ENCODE results near the gene PCMTD2.

Gene PCMTD2

DNA sequence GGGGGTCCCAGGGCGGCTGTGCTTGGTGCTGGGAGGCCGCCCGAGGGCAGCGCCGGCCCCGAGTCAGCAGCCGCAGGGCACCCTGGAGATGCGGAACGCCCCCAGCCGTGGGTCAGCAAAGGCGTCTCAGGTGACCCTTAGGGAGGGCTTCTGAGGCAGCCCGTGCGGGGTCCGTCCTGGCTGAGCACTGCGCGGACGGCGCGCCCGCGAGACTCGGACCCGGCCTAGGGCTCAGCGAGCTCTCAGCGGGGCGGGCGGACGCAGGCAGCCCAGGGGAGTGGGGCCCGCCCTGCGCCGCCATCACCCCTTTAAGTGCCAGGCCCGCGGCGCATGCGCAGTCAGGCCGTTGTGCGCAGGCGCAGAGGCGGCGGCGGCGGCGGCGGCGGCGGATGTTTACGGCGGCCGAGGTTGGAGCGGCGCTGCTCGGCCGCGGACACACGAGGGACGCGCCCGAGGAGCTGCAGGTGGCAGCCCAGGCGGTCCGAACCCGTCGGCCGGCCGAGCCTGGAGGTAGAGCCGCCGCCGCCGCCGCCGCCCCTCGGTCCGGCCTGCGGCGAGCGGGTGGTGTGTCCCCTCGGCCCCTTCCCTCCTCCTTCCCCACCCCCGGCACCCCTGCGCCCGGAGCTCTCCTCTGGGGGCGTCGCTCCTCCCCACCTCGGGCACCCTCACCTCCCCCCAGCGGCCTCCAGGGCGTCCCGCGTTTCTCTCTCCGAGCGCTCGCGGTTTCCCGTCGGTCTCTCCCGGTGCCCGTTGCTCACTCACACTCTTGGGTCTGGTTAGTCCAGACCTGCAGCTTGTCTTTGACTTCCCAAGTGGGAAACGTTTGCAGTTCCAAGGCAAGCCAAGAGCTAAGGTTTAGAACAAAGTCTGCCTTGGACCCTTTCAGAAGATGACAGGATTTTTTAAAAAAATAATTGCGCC, at the start of gene PCMTD2:
Gene PCMTD2, plus strand, starts transcription at position 388 of the 921 bp plus-strand sequence. CDS start 4,218 bp downstream, outside the sequence.
- Histone ChIP-seq H3K9me3 (ENCODE audit: control insufficient read depth in 1 of 2, low read length in 2 of 2) (no peaks in the 10 kb centered on the region), H3K4me3 (ENCODE audit: low read depth in 1 of 2, low read length in 2 of 2) (peak within 1 kb of the TSS; percentile 75 to 90), H3K36me3 (ENCODE audit: control insufficient read depth in 1 of 2, insufficient read depth in 2 of 2, low read length in 2 of 2) (peaks cover 0 to 1% of the 10 kb centered on the region in 2 donors), H3K27ac (ENCODE audit: low read depth, low read length) (peak within 1 kb of the TSS; percentile 78), H3K27me3 (ENCODE audit: control insufficient read depth in 1 of 2, insufficient read depth in 2 of 2, low read length in 2 of 2) (no peaks in the 10 kb centered on the region), H3K9ac (ENCODE audit: low read depth in 1 of 2, low read length in 2 of 2) (peak within 1 kb of the TSS; percentile 62 to 73), H3K4me1 (ENCODE audit: control insufficient read depth in 1 of 2, insufficient read depth in 2 of 2, low read length in 2 of 2) (peaks cover 14 to 23% of the 10 kb centered on the region in 2 donors)

DNA sequence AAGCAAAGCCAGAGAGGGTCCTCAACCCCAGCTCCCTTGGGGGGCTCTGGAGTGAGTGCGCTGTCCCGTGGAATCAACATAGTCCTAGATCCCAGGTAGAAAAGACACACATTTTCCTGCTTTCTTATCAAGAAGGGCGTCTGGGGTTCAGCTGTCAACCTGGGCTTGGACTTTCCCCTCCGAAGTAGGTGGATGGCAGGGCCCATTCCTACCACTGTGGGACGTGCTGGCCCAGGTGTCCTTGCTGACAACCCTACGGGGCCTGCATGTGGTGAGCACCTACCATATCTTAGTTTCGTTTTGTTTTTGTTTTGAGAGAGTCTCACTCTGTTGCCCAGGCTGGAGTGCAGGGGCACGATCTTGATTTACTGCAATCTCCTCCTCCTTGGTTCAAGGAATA, 48.9 kb upstream of the PCMTD2 start:
- H3K9me3 ChIP-seq (ENCODE audit: control insufficient read depth in 1 of 2, low read length in 2 of 2), result no peaks in the 10 kb centered on the region
- H3K27ac ChIP-seq (ENCODE audit: low read depth, low read length), result no peak overlapping the region
- peaks cover 5 to 6% of the 10 kb centered on the region in 2 donors for H3K4me1 ChIP-seq (ENCODE audit: control insufficient read depth in 1 of 2, insufficient read depth in 2 of 2, low read length in 2 of 2)
- H3K9ac ChIP-seq (ENCODE audit: low read depth in 1 of 2, low read length in 2 of 2), result no peak overlapping the region
- H3K27me3 ChIP-seq (ENCODE audit: control insufficient read depth in 1 of 2, insufficient read depth in 2 of 2, low read length in 2 of 2), result no peaks in the 10 kb centered on the region
- no peak overlapping the region for H3K4me3 ChIP-seq (ENCODE audit: low read depth in 1 of 2, low read length in 2 of 2)
- no peaks in the 10 kb centered on the region for H3K36me3 ChIP-seq (ENCODE audit: control insufficient read depth in 1 of 2, insufficient read depth in 2 of 2, low read length in 2 of 2)

DNA sequence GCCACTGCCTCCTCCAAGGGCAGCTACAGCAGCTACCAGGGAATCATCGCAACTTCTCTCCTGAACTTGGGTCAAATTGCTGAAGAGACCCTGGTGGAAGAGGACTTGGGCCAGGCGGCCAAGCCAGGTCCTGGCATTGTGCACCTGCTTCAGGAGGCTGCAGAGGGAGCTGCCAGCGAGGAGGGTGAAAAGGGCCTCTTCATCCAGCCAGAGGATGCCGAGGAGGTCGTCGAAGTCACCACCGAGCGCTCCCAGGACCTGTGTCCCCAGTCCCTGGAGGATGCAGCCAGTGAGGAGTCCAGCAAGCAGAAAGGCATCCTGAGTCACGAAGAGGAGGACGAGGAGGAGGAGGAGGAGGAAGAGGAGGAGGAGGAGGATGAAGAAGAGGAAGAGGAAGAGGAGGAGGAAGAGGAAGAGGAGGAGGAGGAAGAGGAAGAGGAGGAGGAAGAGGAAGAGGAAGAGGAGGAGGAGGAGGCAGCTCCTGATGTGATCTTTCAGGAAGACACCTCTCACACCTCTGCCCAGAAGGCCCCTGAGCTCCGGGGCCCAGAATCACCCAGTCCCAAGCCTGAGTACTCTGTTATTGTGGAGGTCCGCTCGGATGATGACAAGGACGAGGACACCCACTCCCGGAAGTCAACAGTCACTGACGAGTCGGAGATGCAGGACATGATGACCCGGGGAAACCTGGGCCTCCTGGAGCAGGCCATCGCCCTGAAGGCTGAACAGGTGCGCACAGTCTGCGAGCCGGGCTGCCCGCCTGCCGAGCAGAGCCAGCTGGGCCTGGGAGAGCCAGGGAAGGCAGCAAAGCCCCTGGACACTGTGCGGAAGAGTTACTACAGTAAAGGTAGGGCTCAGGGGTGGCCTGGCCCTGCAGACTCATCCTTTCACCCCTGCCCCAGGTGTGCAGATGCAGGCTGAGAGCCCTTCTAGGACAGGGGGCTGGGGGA, 47.6 kb upstream of the PCMTD2 start:
- Histone ChIP-seq H3K27ac (ENCODE audit: low read depth, low read length) (no peak overlapping the region), H3K4me3 (ENCODE audit: low read depth in 1 of 2, low read length in 2 of 2) (no peak overlapping the region), H3K4me1 (ENCODE audit: control insufficient read depth in 1 of 2, insufficient read depth in 2 of 2, low read length in 2 of 2) (peaks cover 5 to 6% of the 10 kb centered on the region in 2 donors), H3K27me3 (ENCODE audit: control insufficient read depth in 1 of 2, insufficient read depth in 2 of 2, low read length in 2 of 2) (no peaks in the 10 kb centered on the region), H3K9ac (ENCODE audit: low read depth in 1 of 2, low read length in 2 of 2) (no peak overlapping the region), H3K36me3 (ENCODE audit: control insufficient read depth in 1 of 2, insufficient read depth in 2 of 2, low read length in 2 of 2) (no peaks in the 10 kb centered on the region), H3K9me3 (ENCODE audit: control insufficient read depth in 1 of 2, low read length in 2 of 2) (no peaks in the 10 kb centered on the region)

DNA sequence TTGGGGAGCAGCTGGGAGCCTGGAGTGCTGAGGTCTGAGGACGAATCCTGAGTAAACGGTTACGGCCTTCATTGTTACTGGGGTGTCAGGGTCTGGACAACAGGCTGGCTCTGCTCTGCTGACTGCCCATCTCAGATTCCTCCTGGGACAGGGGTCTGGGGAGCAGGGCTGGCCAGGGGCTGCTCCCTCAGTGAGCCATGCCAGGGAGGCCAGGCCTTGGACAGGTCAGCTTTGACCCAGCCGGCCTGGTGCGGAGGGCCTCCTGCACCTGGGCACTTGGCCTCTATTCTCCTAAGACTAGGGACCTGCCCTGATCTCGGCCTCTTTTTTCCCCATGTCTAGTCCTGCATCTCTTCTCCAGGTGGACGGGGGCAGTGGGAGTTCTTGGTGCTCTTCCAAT, 46.4 kb upstream of the PCMTD2 start:
- Histone ChIP-seq H3K4me1 (ENCODE audit: control insufficient read depth in 1 of 2, insufficient read depth in 2 of 2, low read length in 2 of 2) (peaks cover 5 to 6% of the 10 kb centered on the region in 2 donors), H3K36me3 (ENCODE audit: control insufficient read depth in 1 of 2, insufficient read depth in 2 of 2, low read length in 2 of 2) (no peaks in the 10 kb centered on the region), H3K4me3 (ENCODE audit: low read depth in 1 of 2, low read length in 2 of 2) (no peak overlapping the region), H3K9me3 (ENCODE audit: control insufficient read depth in 1 of 2, low read length in 2 of 2) (no peaks in the 10 kb centered on the region), H3K27ac (ENCODE audit: low read depth, low read length) (no peak overlapping the region), H3K9ac (ENCODE audit: low read depth in 1 of 2, low read length in 2 of 2) (no peak overlapping the region), H3K27me3 (ENCODE audit: control insufficient read depth in 1 of 2, insufficient read depth in 2 of 2, low read length in 2 of 2) (no peaks in the 10 kb centered on the region)

DNA sequence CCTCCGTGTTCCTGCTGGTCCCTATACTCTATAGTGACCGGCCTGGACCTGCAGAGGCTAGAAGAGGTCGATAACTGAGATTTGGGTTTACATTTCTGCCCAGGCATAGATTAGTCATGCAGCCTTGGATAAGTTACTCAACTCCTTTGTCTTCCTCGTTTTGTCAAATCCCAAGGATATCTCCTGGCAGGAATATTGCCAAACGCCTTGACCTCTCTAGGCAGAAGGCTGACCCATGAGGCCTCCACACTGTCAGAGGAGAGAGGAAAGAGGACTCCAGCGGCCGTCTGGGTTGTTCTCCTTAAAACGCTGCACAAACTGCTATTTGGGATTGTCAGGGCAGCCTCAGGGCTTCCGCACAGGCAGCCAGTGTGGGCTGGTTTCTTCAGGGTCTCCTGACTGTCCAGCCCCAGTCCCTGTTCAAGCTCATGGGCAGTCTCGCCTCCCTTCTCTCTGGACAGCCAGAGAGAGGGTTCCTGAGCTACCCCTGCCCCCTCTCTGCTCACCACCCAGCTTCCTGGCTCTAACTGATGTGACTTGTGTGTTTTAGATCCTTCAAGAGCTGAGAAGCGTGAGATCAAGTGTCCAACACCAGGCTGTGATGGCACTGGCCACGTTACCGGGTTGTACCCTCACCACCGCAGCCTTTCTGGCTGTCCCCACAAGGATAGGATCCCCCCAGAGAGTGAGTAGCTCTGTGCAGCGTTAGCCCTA, 44.7 kb upstream of the PCMTD2 start:
- Histone ChIP-seq H3K4me1 (ENCODE audit: control insufficient read depth in 1 of 2, insufficient read depth in 2 of 2, low read length in 2 of 2) (peaks cover 5 to 6% of the 10 kb centered on the region in 2 donors), H3K4me3 (ENCODE audit: low read depth in 1 of 2, low read length in 2 of 2) (no peak overlapping the region), H3K9ac (ENCODE audit: low read depth in 1 of 2, low read length in 2 of 2) (no peak overlapping the region), H3K36me3 (ENCODE audit: control insufficient read depth in 1 of 2, insufficient read depth in 2 of 2, low read length in 2 of 2) (no peaks in the 10 kb centered on the region), H3K27ac (ENCODE audit: low read depth, low read length) (no peak overlapping the region), H3K9me3 (ENCODE audit: control insufficient read depth in 1 of 2, low read length in 2 of 2) (no peaks in the 10 kb centered on the region), H3K27me3 (ENCODE audit: control insufficient read depth in 1 of 2, insufficient read depth in 2 of 2, low read length in 2 of 2) (no peaks in the 10 kb centered on the region)

DNA sequence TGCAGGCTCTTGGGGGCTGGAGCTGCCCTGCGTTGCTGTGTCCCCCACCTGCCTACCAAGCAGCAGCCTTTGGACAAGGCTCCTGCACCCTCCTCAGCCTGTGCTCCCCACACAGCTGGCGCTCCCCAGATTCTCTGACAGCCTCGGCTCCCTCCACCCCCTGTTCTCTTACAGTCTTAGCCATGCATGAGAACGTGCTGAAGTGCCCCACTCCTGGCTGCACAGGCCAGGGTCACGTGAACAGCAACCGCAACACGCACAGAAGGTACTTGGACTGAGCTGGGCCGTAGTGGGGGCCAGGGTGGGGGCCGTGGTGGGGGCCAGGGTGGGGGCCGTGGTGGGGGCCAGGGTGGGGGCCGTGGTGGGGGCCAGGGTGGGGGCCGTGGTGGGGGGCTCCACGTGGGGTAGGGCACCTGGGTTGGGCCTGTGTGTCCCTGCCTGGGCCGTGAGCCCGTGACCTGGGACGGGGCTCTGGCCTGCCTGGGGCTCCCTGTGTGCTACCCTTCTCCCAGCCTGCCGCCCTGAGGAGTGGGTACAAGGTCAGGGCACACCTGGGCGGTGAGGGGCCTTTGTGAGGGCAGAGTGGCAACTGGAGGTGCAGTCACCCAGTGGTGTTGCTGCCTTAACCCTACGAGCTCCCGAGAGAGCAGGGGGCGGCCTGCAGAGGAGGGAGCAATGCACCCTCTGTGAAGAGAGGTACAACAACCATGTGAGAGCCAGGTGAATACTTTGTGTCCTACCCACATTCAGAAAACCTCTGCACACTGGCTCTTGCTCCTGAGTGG, 43.5 kb upstream of the PCMTD2 start:
- Histone ChIP-seq H3K27ac (ENCODE audit: low read depth, low read length) (no peak overlapping the region), H3K27me3 (ENCODE audit: control insufficient read depth in 1 of 2, insufficient read depth in 2 of 2, low read length in 2 of 2) (no peaks in the 10 kb centered on the region), H3K4me1 (ENCODE audit: control insufficient read depth in 1 of 2, insufficient read depth in 2 of 2, low read length in 2 of 2) (no peaks in the 10 kb centered on the region), H3K9me3 (ENCODE audit: control insufficient read depth in 1 of 2, low read length in 2 of 2) (no peaks in the 10 kb centered on the region), H3K4me3 (ENCODE audit: low read depth in 1 of 2, low read length in 2 of 2) (no peak overlapping the region), H3K9ac (ENCODE audit: low read depth in 1 of 2, low read length in 2 of 2) (no peak overlapping the region), H3K36me3 (ENCODE audit: control insufficient read depth in 1 of 2, insufficient read depth in 2 of 2, low read length in 2 of 2) (no peaks in the 10 kb centered on the region)

DNA sequence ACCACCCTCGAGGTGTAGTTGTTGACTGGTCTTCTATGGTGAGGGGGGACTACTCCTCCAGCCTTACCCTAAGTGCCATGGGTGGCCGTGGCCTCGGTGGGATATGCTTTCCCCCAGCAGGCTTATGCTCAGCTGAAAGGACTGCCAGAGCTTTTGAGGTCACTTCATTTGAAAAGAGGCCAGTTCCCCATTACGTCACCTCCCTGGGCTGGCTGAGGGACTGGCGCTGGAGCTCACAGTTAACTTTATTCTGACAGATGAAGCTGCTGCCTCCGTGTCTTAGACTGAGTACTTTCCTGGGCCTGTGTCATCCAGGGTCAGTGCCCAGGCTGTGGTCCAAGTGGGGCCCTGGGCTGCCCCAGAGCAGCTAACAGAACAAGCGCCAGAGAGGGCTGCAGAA, 42.8 kb upstream of the PCMTD2 start:
- Histone ChIP-seq H3K27ac (ENCODE audit: low read depth, low read length) (no peak overlapping the region), H3K9ac (ENCODE audit: low read depth in 1 of 2, low read length in 2 of 2) (no peak overlapping the region), H3K36me3 (ENCODE audit: control insufficient read depth in 1 of 2, insufficient read depth in 2 of 2, low read length in 2 of 2) (no peaks in the 10 kb centered on the region), H3K4me1 (ENCODE audit: control insufficient read depth in 1 of 2, insufficient read depth in 2 of 2, low read length in 2 of 2) (no peaks in the 10 kb centered on the region), H3K9me3 (ENCODE audit: control insufficient read depth in 1 of 2, low read length in 2 of 2) (no peaks in the 10 kb centered on the region), H3K27me3 (ENCODE audit: control insufficient read depth in 1 of 2, insufficient read depth in 2 of 2, low read length in 2 of 2) (no peaks in the 10 kb centered on the region), H3K4me3 (ENCODE audit: low read depth in 1 of 2, low read length in 2 of 2) (no peak overlapping the region)

DNA sequence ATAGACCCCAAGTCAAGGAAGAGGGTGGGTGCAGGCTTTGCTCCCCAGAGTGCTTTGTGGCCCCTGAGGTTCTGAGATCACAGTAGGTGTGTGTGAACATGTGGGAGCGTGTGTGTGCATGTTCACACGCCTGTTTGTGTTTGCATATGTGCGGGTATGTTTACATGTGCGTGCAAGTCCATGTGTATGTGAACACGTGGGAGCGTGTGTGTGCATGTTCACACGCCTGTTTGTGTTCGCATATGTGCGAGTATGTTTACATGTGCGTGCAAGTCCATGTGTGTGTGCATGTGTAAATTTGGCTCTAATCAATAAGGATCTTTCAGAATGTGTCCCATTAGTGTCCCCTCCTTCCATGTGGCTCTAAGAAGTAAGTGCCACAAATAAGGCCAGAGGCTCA, 41.4 kb upstream of the PCMTD2 start:
- H3K9ac ChIP-seq (ENCODE audit: low read depth in 1 of 2, low read length in 2 of 2), result no peak overlapping the region
- H3K4me3 ChIP-seq (ENCODE audit: low read depth in 1 of 2, low read length in 2 of 2), result no peak overlapping the region
- H3K9me3 ChIP-seq (ENCODE audit: control insufficient read depth in 1 of 2, low read length in 2 of 2), result no peaks in the 10 kb centered on the region
- H3K36me3 ChIP-seq (ENCODE audit: control insufficient read depth in 1 of 2, insufficient read depth in 2 of 2, low read length in 2 of 2), result no peaks in the 10 kb centered on the region
- no peaks in the 10 kb centered on the region for H3K4me1 ChIP-seq (ENCODE audit: control insufficient read depth in 1 of 2, insufficient read depth in 2 of 2, low read length in 2 of 2)
- no peaks in the 10 kb centered on the region for H3K27me3 ChIP-seq (ENCODE audit: control insufficient read depth in 1 of 2, insufficient read depth in 2 of 2, low read length in 2 of 2)
- H3K27ac ChIP-seq (ENCODE audit: low read depth, low read length), result no peak overlapping the region

DNA sequence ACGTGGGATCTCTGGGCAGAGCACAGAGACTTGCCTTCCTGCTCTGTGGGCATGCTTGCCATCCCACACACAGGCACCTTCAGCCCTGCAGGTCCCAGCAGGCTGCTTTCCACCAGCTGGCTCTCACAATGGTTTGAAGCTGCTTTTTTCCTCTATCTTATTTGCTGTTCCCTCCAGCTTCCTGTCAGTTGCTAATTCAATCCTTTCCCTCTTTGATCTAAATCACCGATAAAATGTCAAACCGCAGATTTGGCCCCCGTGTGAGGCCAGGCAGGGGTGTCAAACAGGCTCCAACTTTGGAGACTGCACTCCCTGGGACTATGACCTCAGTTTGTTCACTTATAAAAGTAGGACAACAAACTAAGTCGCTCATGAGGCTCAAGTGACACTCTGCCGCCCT, 40.6 kb upstream of the PCMTD2 start:
- H3K36me3 ChIP-seq (ENCODE audit: control insufficient read depth in 1 of 2, insufficient read depth in 2 of 2, low read length in 2 of 2), result no peaks in the 10 kb centered on the region
- H3K27ac ChIP-seq (ENCODE audit: low read depth, low read length), result no peak overlapping the region
- no peak overlapping the region for H3K4me3 ChIP-seq (ENCODE audit: low read depth in 1 of 2, low read length in 2 of 2)
- no peak overlapping the region for H3K9ac ChIP-seq (ENCODE audit: low read depth in 1 of 2, low read length in 2 of 2)
- no peaks in the 10 kb centered on the region for H3K27me3 ChIP-seq (ENCODE audit: control insufficient read depth in 1 of 2, insufficient read depth in 2 of 2, low read length in 2 of 2)
- no peaks in the 10 kb centered on the region for H3K9me3 ChIP-seq (ENCODE audit: control insufficient read depth in 1 of 2, low read length in 2 of 2)
- no peaks in the 10 kb centered on the region for H3K4me1 ChIP-seq (ENCODE audit: control insufficient read depth in 1 of 2, insufficient read depth in 2 of 2, low read length in 2 of 2)

Measured in duodenal mucosa (tissue), 2 donors.